ENCODE results near the gene HSPA12A.

The HSPA12A gene

GRCh38 chr10:116741391-116742351 is 695 bp downstream of the HSPA12A start:
- H3K4me3 Mint-ChIP-seq = peak overlapping the region; percentile 48
- no peaks in the 10 kb centered on the region for H3K9me3 Mint-ChIP-seq
- peaks cover 80% of the 10 kb centered on the region for H3K27me3 Mint-ChIP-seq
- H3K36me3 Mint-ChIP-seq (ENCODE audit: low read depth) = no peaks in the 10 kb centered on the region
- peaks cover 7% of the 10 kb centered on the region for H3K4me1 Mint-ChIP-seq (ENCODE audit: low read depth)
- no peak overlapping the region for H3K27ac Mint-ChIP-seq
- DNase-seq = no peak

GRCh38 chr10:116740971-116741370 is 1.4 kb downstream of the HSPA12A start:
- no peaks in the 10 kb centered on the region for H3K9me3 Mint-ChIP-seq
- no peaks in the 10 kb centered on the region for H3K36me3 Mint-ChIP-seq (ENCODE audit: low read depth)
- H3K27ac Mint-ChIP-seq = no peak overlapping the region
- DNase-seq = no peak
- H3K4me3 Mint-ChIP-seq = no peak overlapping the region
- H3K4me1 Mint-ChIP-seq (ENCODE audit: low read depth) = peaks cover 7% of the 10 kb centered on the region
- H3K27me3 Mint-ChIP-seq = peaks cover 84% of the 10 kb centered on the region

GRCh38 chr10:116738339-116738738 is 4.0 kb downstream of the HSPA12A start:
- Mint-ChIP-seq H3K4me1 (ENCODE audit: low read depth) (peaks cover 6% of the 10 kb centered on the region), H3K4me3 (no peak overlapping the region), H3K27ac (no peak overlapping the region), H3K27me3 (peaks cover 80% of the 10 kb centered on the region), H3K9me3 (no peaks in the 10 kb centered on the region), H3K36me3 (ENCODE audit: low read depth) (no peaks in the 10 kb centered on the region)
- no peak for DNase-seq

- DNase-seq = no peak
- Mint-ChIP-seq H3K4me3 (no peak overlapping the region), H3K9me3 (no peaks in the 10 kb centered on the region), H3K27me3 (peaks cover 82% of the 10 kb centered on the region), H3K4me1 (ENCODE audit: low read depth) (peaks cover 3% of the 10 kb centered on the region), H3K36me3 (ENCODE audit: low read depth) (no peaks in the 10 kb centered on the region), H3K27ac (no peak overlapping the region)
Measured at GRCh38 chr10:116737627-116738327, 4.6 kb downstream of the HSPA12A start.

GRCh38 chr10:116733566-116733965 is 8.8 kb downstream of the HSPA12A start:
- Mint-ChIP-seq H3K4me1 (ENCODE audit: low read depth) (no peaks in the 10 kb centered on the region), H3K4me3 (no peak overlapping the region), H3K27me3 (peaks cover 88% of the 10 kb centered on the region), H3K27ac (no peak overlapping the region), H3K9me3 (no peaks in the 10 kb centered on the region), H3K36me3 (ENCODE audit: low read depth) (no peaks in the 10 kb centered on the region)
- DNase-seq = no peak

- no peaks in the 10 kb centered on the region for H3K4me1 Mint-ChIP-seq (ENCODE audit: low read depth)
- DNase-seq = no peak
- H3K27me3 Mint-ChIP-seq = peaks cover 85% of the 10 kb centered on the region
- no peak overlapping the region for H3K27ac Mint-ChIP-seq
- H3K36me3 Mint-ChIP-seq (ENCODE audit: low read depth) = no peaks in the 10 kb centered on the region
- H3K9me3 Mint-ChIP-seq = no peaks in the 10 kb centered on the region
- H3K4me3 Mint-ChIP-seq = no peak overlapping the region
Measured at GRCh38 chr10:116732573-116732972, 9.8 kb downstream of the HSPA12A start.

GRCh38 chr10:116730464-116731260 is 11.7 kb downstream of the HSPA12A start:
- Mint-ChIP-seq H3K27me3 (peaks cover 89% of the 10 kb centered on the region), H3K27ac (no peak overlapping the region), H3K4me3 (no peak overlapping the region), H3K4me1 (ENCODE audit: low read depth) (peaks cover 4% of the 10 kb centered on the region), H3K36me3 (ENCODE audit: low read depth) (no peaks in the 10 kb centered on the region), H3K9me3 (no peaks in the 10 kb centered on the region)
- DNase-seq = no peak

- Mint-ChIP-seq H3K4me3 (no peak overlapping the region), H3K9me3 (no peaks in the 10 kb centered on the region), H3K27me3 (peaks cover 89% of the 10 kb centered on the region), H3K36me3 (ENCODE audit: low read depth) (no peaks in the 10 kb centered on the region), H3K4me1 (ENCODE audit: low read depth) (peaks cover 18% of the 10 kb centered on the region), H3K27ac (no peak overlapping the region)
- DNase-seq = no peak
Measured at GRCh38 chr10:116729243-116729642, 13.1 kb downstream of the HSPA12A start.

GRCh38 chr10:116728526-116729096 is 13.8 kb downstream of the HSPA12A start:
- Mint-ChIP-seq H3K36me3 (ENCODE audit: low read depth) (no peaks in the 10 kb centered on the region), H3K4me1 (ENCODE audit: low read depth) (peaks cover 24% of the 10 kb centered on the region), H3K27ac (no peak overlapping the region), H3K9me3 (no peaks in the 10 kb centered on the region), H3K27me3 (peaks cover 88% of the 10 kb centered on the region), H3K4me3 (no peak overlapping the region)
- no peak for DNase-seq

- H3K9me3 Mint-ChIP-seq = no peaks in the 10 kb centered on the region
- H3K27me3 Mint-ChIP-seq = peaks cover 90% of the 10 kb centered on the region
- H3K36me3 Mint-ChIP-seq (ENCODE audit: low read depth) = no peaks in the 10 kb centered on the region
- no peak overlapping the region for H3K27ac Mint-ChIP-seq
- H3K4me3 Mint-ChIP-seq = peak overlapping the region; percentile 27
- H3K4me1 Mint-ChIP-seq (ENCODE audit: low read depth) = peaks cover 37% of the 10 kb centered on the region
- DNase-seq = no peak
Measured at GRCh38 chr10:116723428-116724281, 18.7 kb downstream of the HSPA12A start.

- no peak overlapping the region for H3K4me3 Mint-ChIP-seq
- DNase-seq = no peak
- peaks cover 90% of the 10 kb centered on the region for H3K27me3 Mint-ChIP-seq
- H3K4me1 Mint-ChIP-seq (ENCODE audit: low read depth) = peaks cover 37% of the 10 kb centered on the region
- H3K36me3 Mint-ChIP-seq (ENCODE audit: low read depth) = no peaks in the 10 kb centered on the region
- H3K27ac Mint-ChIP-seq = no peak overlapping the region
- no peaks in the 10 kb centered on the region for H3K9me3 Mint-ChIP-seq
Measured at GRCh38 chr10:116722736-116723427, 19.5 kb downstream of the HSPA12A start.

- H3K36me3 Mint-ChIP-seq (ENCODE audit: low read depth) = no peaks in the 10 kb centered on the region
- no peak overlapping the region for H3K4me3 Mint-ChIP-seq
- H3K4me1 Mint-ChIP-seq (ENCODE audit: low read depth) = peaks cover 37% of the 10 kb centered on the region
- H3K9me3 Mint-ChIP-seq = no peaks in the 10 kb centered on the region
- peaks cover 93% of the 10 kb centered on the region for H3K27me3 Mint-ChIP-seq
- no peak overlapping the region for H3K27ac Mint-ChIP-seq
- DNase-seq = no peak
Measured at GRCh38 chr10:116721547-116722392, 20.6 kb downstream of the HSPA12A start.

Measured in activated T-cell treated with anti-CD3 and anti-CD28 coated beads, Interleukin-2, amount 50 U/mL, for 24 hours (primary cell).